HG03342 (cell line): Measurements from ENCODE around the gene TRIM63.

Experiments
- ATAC-seq: cut with Tn5 transposase; IDR thresholded peaks from one replicate; pipeline ENCODE4 v1.9.1; 2021; ENCODE audit warnings: mild to moderate bottlenecking, moderate library complexity; ENCODE audit not compliant: unreplicated experiment

The TRIM63 gene

DNA sequence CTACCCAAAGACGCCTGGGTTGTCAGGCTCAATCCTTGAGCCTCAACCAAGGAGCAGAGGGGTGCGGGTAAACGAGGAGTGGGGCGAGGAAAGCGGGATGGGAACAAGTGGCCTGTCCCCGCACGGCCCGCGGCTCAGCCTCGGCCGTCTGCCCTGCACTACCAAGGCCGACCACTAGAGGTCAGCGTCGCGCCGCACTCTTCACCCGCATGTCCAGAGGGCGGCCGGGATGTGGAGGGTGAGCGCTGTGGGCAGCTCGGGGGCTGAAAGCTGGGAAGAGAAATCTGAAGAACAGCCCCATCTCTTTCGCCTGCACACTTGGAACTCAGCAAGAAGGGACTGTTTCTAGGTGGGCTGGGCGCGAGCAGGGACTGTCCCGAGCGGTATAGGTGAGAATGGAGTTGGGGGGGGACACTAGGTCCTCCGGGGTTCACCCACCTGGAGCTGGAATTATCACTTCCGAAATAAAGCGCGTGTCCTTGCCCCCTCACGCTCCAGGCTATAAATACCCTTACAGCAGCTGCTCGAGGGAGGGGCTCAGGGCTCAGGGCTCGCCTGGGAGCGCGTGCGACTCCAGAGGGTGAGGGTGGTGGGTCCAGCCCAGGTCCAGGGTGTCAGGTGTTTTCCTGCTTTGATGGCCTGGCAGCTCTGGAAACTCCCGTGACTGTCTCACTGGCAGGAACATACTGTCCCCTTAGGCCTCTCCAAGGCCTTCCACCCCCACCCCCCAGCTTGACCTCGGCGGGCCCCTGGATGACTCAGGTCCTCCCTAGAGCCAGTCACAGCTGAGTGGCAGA lies 31.3 kb downstream of the TRIM63 start:
- ATAC-seq: peak; percentile 55

DNA sequence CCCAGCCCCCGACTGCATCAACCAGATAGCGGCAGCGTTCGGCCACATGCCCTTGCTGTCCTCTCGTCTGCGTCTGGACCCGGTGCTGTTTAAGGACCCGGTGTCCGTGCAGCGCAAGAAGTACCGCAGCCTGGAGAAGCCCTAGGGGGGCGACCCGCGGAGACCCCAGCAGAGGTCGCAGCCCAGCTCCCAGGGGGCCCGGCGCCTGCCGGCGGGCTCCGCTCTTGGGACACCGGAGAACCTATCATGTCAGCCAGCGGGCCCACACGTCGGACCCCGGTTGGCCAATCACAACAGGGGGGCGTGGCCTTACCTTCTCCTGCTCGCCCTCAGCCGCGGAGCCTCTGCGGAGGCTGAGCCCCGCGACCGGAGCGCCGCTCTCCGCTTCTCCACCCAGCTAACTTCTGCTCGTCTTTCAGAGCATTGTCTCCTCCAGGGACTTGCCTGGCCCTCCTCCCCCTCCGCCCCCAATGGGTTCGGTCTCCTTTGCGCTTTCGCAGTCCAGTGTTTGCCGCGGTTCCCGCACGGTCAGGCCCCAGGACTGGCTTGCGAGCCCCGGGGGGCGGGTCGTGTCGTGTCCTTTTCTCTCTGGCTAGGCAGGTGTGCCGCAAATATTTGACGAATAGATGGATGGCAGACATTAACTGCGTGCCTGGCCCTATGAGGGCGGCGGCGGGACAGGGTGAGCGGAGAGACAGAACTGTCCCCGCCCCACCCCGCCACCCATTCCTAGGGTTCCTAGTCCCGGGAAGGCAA lies 32.0 kb downstream of the TRIM63 start:
- ATAC-seq: peak; percentile 81

DNA sequence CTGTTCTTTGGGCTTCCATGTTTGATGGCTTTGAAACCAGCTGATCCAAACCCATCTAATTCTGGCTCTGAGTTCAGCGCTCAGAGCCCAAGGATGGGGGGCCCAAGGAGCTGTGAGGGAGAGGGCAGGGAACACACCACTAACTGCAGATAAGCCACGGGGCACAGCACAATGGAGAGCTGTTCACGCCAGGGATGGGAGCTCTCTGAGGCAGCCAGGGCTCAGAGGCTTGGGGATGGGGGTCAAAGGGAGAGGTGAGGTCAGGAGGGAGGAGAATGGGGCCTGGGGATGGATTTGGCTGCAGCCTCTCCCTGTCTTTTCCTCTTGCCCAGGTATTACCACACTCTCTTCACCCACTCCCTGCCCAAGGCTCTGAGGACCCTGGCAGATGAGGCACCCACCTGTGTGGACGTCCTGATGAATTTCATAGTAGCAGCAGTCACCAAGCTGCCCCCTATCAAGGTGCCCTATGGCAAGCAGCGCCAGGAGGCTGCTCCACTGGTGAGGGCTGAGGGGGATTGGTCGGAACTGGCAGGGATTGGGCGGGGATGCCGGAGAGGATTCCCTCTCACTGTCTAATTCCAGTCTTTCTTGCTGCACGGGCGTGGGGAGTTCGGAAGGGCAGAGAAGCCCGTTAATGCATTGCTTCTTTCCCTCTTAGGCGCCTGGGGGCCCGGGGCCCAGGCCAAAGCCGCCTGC lies 32.8 kb downstream of the TRIM63 start:
- no peak for ATAC-seq

DNA sequence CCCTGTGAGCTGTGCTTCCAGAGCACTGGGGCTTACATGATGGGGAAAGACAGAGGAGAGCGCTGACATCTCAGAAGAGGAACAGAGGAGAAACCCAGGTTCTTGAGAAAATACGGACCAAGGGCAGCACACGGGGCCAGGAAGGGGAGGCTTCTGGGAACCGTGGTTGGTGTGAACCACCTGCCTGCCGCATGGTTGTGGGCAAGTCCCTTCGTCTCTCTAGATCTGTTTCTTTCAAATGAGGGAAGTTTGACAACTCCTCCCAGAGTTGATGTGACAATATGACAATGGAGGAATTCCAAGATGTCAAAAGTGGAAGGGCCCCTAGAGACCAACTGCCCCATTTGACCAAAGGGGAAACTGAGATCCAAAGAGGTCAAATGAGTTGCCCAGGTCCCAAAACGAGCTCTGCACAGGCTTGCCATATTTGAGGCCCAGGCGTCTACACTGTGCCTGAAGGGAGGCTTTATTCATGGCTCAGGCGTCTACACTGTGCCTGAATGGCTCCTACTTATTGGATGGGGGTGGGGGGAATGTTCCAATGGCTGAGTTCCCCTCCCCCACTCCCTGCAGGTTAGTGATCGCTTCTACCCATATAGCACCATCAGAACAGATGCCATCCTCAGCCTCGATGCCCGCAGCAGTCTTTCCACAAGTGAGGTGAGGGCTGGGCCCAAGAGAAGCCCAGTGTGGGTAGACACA lies 34.6 kb downstream of the TRIM63 start:
- ATAC-seq: no peak

DNA sequence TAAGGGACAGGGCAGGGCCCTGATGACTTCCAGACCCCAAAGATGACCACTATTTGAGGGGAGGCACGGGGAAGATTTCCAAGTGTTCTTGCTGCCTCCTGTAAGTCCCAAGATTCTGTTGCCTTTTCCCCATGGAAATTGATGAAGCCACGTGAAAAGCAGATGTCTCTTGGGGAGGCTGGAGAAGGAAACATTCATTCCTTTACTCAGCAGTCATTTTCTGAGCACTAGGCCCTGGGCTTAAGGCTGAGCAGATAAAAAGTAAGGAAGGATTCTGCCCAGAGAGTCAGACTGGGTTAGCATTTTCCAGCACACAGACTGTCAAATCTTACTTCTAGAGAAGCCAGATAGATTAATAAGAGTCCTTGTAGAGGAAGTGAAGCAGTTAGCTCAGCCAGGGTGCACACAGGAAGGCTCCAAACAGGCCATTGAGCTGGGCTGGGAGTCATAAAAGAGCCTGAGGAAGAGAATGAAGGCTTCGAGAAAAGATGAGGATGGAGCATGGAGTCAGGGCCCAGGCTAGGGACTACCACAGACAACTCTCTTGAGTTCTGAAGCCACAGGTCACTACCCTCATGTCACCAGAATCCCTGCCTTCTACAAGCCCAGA lies 35.7 kb downstream of the TRIM63 start:
- ATAC-seq: no peak

DNA sequence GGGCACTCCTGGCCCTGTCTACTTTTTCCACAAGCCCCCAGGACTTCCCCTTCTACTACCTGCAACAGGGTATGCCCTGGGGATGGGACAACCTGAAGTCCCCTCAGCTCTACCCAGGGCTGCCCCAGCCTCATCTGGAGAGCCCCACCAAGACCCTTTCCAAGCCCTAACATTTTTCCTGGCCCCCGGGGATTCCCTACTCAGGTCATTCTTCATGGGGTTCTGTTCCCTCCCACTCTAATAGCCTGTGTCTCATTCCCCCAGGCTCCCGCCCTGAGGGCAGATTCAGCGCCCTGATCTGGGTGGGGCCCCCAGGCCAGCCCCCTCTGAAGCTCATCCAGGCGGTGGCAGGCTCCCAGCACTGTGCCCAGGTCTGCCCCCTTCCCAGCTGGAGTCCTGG lies 36.2 kb downstream of the TRIM63 start:
- ATAC-seq: no peak

DNA sequence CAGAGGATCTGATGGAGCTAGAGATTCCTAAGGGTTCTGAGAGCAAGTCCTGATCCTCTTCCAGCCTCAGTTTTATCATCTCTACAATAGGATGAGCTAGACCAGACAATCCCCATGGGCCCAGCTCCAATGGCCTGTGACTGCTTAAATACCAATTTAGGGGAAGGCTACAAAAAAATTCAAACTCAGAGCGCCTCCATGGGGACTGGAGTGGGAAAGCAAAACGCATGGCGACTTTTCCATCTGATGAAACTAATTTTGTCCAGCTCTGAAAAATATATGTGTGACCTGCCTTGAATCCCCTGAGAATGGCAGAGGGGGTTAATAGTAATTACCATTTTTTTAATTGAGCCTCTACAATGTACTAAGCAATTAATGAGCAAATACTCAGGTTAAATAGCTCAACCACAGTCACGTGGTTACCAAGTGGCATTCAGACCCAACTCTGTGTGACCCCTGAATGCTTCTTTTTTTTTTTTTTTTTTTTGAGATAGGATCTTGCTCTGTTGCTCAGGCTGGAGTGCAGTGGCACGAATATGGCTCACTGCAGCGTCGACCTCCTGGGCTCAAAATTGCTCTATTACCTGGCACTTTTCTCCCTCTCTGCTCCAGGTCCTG lies 37.5 kb downstream of the TRIM63 start:
- ATAC-seq: no peak

DNA sequence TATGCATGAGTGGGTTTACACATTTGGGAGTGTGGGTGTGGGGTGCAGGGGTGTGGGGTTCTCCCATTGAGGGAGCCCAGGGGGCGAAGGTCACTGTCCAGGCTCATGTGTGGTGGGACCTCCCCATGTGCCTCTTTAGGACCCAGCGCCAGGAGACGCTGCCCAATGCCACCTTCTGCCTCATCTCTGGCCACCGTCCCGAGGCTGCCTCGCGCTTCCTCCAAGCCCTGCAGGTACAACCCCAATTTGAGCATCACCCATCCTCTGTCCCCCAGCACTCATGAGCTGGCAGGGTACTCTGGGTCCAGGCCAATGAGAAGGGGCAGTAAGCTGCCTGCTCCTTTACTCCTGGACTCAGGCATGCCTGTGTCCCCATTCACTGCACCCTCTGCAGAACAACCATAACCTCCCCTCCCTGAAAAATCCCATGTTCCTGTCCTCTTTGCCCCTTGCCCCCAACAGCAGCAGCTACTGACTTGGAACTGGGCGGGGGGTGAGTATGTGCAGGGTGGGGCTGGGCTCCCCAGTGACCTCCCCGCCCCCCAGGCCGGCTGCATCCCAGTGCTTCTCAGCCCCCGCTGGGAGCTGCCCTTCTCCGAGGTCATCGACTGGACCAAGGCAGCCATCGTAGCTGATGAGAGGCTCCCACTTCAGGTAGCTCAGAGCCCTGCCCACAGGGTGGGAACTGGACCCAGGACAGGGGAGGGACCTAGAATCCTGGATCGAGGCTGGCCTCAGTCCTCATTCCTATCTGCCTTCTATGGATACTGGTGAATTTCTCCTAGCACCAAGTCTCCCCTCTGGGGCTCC lies 38.2 kb downstream of the TRIM63 start:
- no peak for ATAC-seq

DNA sequence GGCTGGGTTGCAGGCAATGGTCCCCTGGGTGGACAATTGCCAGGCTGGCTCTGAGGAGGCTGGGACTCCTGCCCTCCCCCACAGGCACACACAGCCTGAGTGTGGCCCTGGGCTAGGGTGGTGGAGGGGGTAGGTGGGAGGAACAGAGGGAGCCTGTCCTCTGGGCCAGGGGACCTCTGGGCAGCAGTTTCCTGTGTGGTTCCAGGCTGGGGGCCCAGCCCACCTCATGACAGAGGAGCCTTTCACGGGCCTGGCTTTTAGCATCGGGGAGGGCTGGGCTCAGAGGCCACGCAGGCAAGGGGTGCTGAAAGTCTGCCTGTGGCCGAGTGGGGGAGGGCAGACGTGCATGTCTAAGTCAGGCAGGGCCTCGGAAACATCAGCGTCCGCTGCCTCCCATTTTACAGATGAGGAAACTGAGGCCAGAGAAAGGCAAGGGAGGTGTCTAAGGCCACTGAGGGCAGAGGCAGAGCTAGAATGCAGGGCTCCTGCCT lies 38.9 kb downstream of the TRIM63 start:
- no peak for ATAC-seq

DNA sequence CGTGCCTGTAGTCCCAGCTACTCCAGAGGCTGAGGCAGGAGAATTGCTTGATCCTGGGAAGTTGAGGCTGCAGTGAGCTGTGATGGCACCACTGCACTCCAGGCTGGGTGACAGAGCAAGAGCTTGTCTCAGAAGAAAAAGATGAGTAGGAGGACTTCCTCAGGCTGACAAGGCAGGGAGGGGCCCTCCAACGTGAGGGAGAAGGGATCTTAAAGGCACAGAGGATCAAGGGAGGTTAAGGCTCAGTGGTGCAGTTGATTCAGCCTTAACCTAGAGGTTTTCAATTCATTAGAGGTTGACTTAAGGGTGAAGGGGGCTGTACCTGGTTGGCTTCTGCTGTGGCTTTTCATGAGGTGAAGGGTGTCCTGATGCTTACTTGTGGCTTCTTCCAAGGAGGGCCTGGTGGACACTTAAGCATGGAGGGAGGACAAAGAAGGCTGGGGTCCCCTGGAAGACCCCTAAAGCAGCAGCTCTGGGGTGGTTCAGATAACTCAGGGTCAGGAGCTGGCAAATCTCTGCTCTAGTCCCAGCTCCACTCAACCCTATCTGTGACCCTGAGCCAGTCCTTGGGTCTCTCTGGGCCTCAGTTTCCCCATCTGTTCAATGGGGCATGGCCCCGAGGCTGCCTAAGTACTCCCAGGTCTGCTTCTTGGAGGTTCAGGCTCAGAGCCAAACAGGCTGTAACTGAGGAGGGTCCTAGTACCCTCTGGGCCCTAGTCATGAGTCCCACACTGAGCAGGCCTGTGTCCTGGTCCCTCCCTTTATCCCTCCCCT lies 39.5 kb downstream of the TRIM63 start:
- ATAC-seq: no peak

DNA sequence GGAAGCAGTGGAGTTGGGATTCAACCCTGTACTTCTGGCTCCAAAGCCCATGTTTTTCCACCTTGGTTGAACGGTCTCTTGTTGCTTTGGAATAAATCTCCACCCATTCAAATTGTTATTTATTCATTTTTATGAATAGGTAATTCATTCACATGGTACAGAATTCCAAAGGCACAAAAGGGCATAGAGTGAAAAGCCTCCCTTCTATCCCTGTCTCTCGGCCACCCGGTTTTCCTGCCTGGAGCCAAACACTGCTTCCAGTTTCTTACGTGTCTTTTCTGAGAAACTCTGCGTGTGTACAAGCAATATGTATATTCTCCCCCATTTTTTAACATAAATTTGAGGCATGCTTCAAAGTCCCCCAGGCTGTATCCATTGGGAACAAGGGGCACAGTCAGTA lies 41.9 kb downstream of the TRIM63 start:
- no peak for ATAC-seq

DNA sequence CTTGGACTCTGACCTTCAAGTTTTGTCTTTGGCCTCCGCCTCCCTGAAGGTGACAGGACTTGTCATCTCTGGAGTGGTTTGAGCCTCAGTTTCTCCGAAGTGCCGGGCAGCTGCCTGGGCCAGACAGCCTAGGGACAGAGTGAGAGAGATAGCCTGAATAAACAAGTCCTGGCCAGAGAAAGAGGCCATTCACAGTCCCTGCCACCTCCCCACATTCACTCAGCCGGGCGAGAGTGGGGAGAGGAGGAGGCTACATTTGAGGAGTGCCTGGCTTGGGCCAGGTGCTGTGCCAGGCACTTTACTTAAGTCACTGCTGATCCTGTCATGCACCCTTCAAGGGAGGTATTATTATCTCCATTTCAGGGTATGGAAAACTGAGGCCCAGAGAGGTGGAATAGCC lies 42.4 kb downstream of the TRIM63 start:
- ATAC-seq: no peak

DNA sequence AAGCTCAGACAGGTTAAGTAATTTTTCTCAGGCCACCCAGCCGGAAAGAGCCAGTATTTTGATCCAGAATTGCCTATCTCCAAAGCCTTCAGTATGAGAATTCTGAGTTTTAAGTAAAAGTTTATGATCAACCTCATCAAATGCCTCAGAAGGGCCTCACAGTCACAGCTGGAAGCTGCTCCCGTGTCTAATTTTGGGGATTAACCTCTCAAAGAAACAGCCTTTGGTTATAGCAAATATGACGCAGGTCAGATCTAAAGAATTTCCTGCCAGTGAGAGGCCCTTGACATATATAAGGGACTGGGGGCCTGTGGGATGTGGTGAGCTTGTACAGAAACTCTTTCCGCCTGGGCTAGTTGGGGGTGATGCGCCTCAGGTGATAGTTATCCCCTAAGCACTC lies 43.6 kb downstream of the TRIM63 start:
- ATAC-seq: no peak

DNA sequence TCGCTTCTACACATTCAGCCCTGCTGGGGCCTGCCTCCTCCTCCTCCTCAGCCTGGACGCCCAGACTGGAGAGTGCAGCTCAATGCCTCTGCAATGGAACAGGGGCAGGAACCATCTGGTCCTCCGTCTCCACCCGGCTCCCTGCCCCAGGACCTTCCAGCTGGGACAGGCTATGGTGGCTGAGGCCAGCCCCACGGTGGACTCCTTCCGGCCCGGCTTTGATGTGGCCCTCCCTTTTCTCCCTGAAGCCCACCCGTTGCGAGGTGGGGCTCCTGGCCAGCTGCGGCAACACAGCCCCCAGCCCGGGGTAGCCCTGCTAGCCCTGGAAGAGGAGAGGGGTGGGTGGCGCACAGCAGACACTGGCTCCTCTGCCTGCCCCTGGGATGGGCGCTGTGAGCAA lies 44.4 kb downstream of the TRIM63 start:
- no peak for ATAC-seq

DNA sequence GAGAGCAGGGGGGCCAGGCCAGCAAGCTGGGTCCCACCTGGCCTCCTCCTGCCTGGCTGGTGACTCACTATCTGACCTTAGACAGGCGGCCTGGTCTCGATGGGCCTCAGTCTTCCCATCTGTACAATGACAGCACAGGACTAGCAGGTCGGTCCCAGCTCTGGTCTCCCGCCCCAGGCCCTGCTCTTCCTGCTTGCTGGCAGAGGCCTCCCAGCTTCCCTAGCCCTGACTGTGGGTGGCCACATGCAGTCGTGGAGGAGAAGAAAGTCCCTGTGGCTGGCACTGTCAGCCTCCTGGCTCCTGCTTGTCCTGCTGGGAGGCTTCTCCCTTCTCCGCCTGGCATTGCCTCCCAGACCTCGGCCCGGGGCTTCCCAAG lies 45.0 kb downstream of the TRIM63 start:
- no peak for ATAC-seq

DNA sequence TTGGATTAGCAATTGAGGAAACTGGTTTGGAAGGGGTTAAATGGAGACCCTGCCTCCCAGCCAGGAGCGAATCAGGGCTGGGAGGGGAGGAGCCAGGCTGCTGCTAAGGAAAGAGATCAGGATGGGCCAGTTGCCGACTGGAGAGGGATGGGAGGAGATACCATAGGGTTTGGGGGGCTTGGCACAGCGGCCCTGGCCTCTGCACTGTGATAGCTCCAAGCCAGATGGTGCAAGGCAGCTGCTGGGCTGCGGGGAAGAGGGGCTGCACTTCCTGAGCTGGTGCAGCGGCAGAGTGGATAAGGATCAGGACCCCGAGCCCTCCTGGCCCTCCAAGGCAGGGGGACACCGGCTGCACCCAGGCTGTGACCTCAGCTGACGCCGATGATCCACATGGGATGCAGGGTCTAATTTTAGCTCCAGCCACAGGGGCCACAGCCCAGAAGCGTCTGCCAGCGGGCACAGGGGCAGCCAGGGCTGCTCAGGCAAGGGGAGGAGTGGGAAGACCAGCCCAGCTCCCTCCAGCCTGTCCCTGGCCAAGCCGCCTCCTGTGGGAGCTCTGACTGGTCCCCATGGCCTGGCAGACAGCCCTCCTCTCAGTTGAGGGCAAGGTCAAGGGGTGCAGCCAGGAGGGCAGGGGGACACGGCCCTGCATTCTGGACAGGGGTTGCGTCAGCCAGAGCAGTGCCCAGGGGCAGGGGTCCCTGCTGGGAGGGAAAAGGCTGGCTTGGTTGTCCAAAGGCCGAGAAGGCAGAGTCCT lies 45.6 kb downstream of the TRIM63 start, which contains the start of gene EXTL1:
TSS of gene EXTL1 (plus strand) at position 129 of the 757 bp plus-strand sequence. CDS start 872 bp downstream, outside the sequence.
- ATAC-seq: no peak

DNA sequence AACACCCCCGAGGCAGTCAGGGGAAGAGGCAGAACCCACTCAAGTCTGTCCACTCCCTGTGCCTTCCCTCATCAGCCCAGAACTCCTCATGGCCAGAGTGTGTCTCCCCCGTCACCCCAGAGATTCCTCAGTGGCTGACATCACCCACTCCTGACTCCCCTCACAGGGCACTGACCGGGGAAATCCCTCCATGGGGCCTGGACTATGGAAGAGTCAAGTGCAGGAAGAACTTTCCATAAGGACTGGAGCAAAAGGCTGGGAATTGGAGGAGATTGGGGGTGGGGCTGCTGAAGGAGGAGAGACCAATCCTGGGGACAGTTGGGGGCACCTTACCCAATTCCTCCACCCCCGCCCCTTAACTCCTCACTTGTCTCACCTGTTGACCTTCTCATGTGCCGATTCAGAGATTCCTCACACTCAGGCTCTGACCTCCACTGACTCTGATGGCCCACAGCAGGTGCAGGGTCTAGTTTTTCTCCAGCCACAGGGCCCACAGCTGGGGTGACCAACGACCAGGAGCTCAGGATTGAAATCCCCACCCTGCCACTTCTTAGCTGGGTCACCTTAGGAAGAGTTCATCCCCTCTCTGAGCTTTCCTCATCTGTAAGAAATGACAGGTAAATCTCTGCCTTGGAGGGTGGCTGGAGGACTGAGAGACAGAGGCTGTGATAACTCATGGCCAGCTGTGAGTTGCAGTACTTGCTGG lies 46.3 kb downstream of the TRIM63 start:
- no peak for ATAC-seq
